ENCODE results near the gene C8G.

GRCh38 chr9:136926154-136926704 lies 18.8 kb upstream of the C8G start:
- no peak for TF ChIP-seq ZBTB33 (IDR thresholded peaks at IDR 0.05; ENCODE audit: extremely low read depth, insufficient replicate concordance, low read length)
- TF ChIP-seq MAX (IDR thresholded peaks at IDR 0.05) = no peak
